K562 (cell line): ENCODE measurements around the gene RASSF1. TPM values are rescaled to one million over a fixed set of nuclear protein-coding genes. Genes with fewer than 3 reads are reported as not detected.

Experiments
- BHLHE40 ChIP-seq: IDR thresholded peaks from 2 replicates; pipeline ENCODE4 v1.6.1; 2011; ENCODE audit warnings: low read length, improper control_type of control experiment
- FOXM1 ChIP-seq, 2 experiments: fragments of 450-650 bp in 1 of 2; sonication (generic) in 1 of 2; formaldehyde crosslinking in 1 of 2; IDR thresholded peaks; 2 replicates each; pipeline versions ENCODE4 v1.6.1 to v1.9.0; 2017 to 2022; ENCODE audit warnings: low read depth in 2 of 2, mild to moderate bottlenecking in 2 of 2, missing genetic modification reagents in 1 of 2, moderate library complexity in 1 of 2
- GMEB1 ChIP-seq: fragments of 250-450 bp; sonication (Bioruptor Pico); IDR thresholded peaks from 2 replicates; pipeline ENCODE4 v1.4.0; 2020; ENCODE audit warnings: mild to moderate bottlenecking
- NR2C2 ChIP-seq, 2 experiments: fragments of 200-800 bp in 1 of 2; sonication (Bioruptor generic) in 1 of 2; sonication (generic) in 1 of 2; formaldehyde crosslinking in 1 of 2; IDR thresholded peaks; 2 replicates each; pipeline versions ENCODE4 v1.6.1 to v1.8.0; 2016 to 2022; ENCODE audit warnings: mild to moderate bottlenecking in 1 of 2, missing compliant biosample characterization in 1 of 2, missing genetic modification characterization in 1 of 2, missing genetic modification reagents in 1 of 2
- NRF1 ChIP-seq, 2 experiments: fragments of 450-650 bp; IDR thresholded peaks in 1 of 2; conservative IDR thresholded peaks in 1 of 2; 2 replicates each; pipeline ENCODE4 v1.6.1; 2014; ENCODE audit warnings: mild to moderate bottlenecking in 2 of 2
- RBM34 ChIP-seq: fragments of 200-400 bp; formaldehyde crosslinking; IDR thresholded peaks from 2 replicates; pipeline ENCODE4 v1.6.1; 2018; ENCODE audit warnings: low read length, borderline replicate concordance; ENCODE audit not compliant: insufficient read depth
- SMAD3 ChIP-seq: fragments of 450-650 bp; formaldehyde crosslinking; conservative IDR thresholded peaks from 2 replicates; pipeline ENCODE4 v1.4.0; 2020; ENCODE audit warnings: mild to moderate bottlenecking
- STAT5B ChIP-seq: fragments of 250-450 bp; sonication (Bioruptor Pico); IDR thresholded peaks from 2 replicates; pipeline ENCODE4 v1.8.0; 2021; ENCODE audit warnings: mild to moderate bottlenecking, inconsistent platforms
- TBP ChIP-seq: optimal IDR thresholded peaks from 2 replicates; pipeline ENCODE3; 2011; ENCODE audit warnings: low read depth, low read length, improper control_type of control experiment
- TCFL5 ChIP-seq: fragments of 250-450 bp; sonication (Bioruptor Pico); conservative IDR thresholded peaks from 2 replicates; pipeline ENCODE4 v1.6.1; 2021; ENCODE audit warnings: mild to moderate bottlenecking, moderate library complexity, matching md5 sums
- ZNF124 ChIP-seq: sonication (generic); formaldehyde crosslinking; IDR thresholded peaks from 2 replicates; pipeline ENCODE4 v1.8.1; 2022; ENCODE audit warnings: missing genetic modification reagents
- ZNF76 ChIP-seq: fragments of 250-450 bp; sonication (Bioruptor Pico); IDR thresholded peaks from 2 replicates; pipeline ENCODE4 v1.4.0; 2020; ENCODE audit warnings: mild to moderate bottlenecking, moderate library complexity, borderline replicate concordance
- polyA plus RNA-seq, 8 experiments: library from polyadenylated mRNA; depleted of rRNA in 4 of 8; stranded (reverse) in 5 of 8; unstranded in 3 of 8; fragments of >200 nt; fragmentation: Nextera tagmentation in 2 of 8; fragmentation: Illumina TruSeq in 1 of 8; extraction: Ambion mirVana in 2 of 8; extraction: Trizol in 1 of 8; gene quantifications; 2 replicates each; pipeline versions ENCODE4 v1.2.1 to v1.2.3, GENCODE V29; 2011 to 2014; ENCODE audit warnings: inconsistent platforms in 1 of 8, missing spikeins in 1 of 8
- total RNA-seq, 7 experiments: library from RNA; depleted of rRNA in 6 of 7; stranded (reverse); fragments of >200 nt in 6 of 7; fragmentation: Illumina TruSeq in 2 of 7; extraction: Trizol in 2 of 7; gene quantifications; 2 replicates each; pipeline versions ENCODE4 v1.2.1 to v1.2.3, GENCODE V29; 2011 to 2021; ENCODE audit warnings: low replicate concordance in 1 of 7
- TF ChIP-seq, protein P1 (sequence below), 2 experiments: fragments of 450-650 bp in 1 of 2; sonication (generic) in 1 of 2; formaldehyde crosslinking in 1 of 2; IDR thresholded peaks; 2 replicates each; pipeline versions ENCODE4 v1.7.1 to v1.9.0; 2016 to 2022; ENCODE audit warnings: inconsistent platforms in 1 of 2, mild to moderate bottlenecking in 1 of 2, missing genetic modification reagents in 1 of 2

RASSF1 gene
- total and polyA plus RNA-seq, 9 of the 15 experiments (the other 6 are each of a cell fraction or from before 2014, with no cell fraction given), result 3.6 to 57.1 (median 24.6) TPM

- TF ChIP-seq, protein P1, sequence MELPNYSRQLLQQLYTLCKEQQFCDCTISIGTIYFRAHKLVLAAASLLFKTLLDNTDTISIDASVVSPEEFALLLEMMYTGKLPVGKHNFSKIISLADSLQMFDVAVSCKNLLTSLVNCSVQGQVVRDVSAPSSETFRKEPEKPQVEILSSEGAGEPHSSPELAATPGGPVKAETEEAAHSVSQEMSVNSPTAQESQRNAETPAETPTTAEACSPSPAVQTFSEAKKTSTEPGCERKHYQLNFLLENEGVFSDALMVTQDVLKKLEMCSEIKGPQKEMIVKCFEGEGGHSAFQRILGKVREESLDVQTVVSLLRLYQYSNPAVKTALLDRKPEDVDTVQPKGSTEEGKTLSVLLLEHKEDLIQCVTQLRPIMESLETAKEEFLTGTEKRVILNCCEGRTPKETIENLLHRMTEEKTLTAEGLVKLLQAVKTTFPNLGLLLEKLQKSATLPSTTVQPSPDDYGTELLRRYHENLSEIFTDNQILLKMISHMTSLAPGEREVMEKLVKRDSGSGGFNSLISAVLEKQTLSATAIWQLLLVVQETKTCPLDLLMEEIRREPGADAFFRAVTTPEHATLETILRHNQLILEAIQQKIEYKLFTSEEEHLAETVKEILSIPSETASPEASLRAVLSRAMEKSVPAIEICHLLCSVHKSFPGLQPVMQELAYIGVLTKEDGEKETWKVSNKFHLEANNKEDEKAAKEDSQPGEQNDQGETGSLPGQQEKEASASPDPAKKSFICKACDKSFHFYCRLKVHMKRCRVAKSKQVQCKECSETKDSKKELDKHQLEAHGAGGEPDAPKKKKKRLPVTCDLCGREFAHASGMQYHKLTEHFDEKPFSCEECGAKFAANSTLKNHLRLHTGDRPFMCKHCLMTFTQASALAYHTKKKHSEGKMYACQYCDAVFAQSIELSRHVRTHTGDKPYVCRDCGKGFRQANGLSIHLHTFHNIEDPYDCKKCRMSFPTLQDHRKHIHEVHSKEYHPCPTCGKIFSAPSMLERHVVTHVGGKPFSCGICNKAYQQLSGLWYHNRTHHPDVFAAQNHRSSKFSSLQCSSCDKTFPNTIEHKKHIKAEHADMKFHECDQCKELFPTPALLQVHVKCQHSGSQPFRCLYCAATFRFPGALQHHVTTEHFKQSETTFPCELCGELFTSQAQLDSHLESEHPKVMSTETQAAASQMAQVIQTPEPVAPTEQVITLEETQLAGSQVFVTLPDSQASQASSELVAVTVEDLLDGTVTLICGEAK (IDR thresholded peaks at IDR 0.05), result 0 out of 2 replicates have a peak, but pooled peaks have one; percentile 23
- TF ChIP-seq, protein P1 (CRISPR knock-in tag; IDR thresholded peaks at IDR 0.05), result no peak
- TF ChIP-seq BHLHE40, result peak; percentile 54
- no peak for TF ChIP-seq STAT5B (CRISPR knock-in tag)
- TF ChIP-seq TCFL5 (CRISPR knock-in tag), result 0 out of 2 replicates have a peak, but pooled peaks have one; percentile 18
- peak; percentile 87 to 90 for TF ChIP-seq NRF1 (conservative IDR thresholded peaks at IDR 0.05 in 1 of 2, IDR thresholded peaks at IDR 0.05 in 1 of 2)
- TF ChIP-seq NR2C2 (CRISPR knock-in tag; IDR thresholded peaks at IDR 0.05), result peak; percentile 88
- peak; percentile 91 for TF ChIP-seq NR2C2 (tag; IDR thresholded peaks at IDR 0.05)
- TF ChIP-seq ZNF76 (CRISPR knock-in tag), result peak; percentile 91
- no peak for TF ChIP-seq FOXM1 (IDR thresholded peaks at IDR 0.05; ENCODE audit: low read depth)
- TF ChIP-seq FOXM1 (CRISPR knock-in tag; IDR thresholded peaks at IDR 0.05; ENCODE audit: low read depth), result no peak
- no peak for TF ChIP-seq RBM34
- TF ChIP-seq ZNF124 (CRISPR knock-in tag), result no peak
- TF ChIP-seq GMEB1 (CRISPR knock-in tag), result peak; percentile 93
- peak; percentile 63 for TF ChIP-seq TBP
- TF ChIP-seq SMAD3, result peak; percentile 96
These were observed 48.2 kb downstream of the RASSF1 start, which contains the start of gene IFRD2 (continued) for GRCh38 chr3:50292159-50293078.
